Measurements from ENCODE around the gene SGTA. TPM values are rescaled to one million over a fixed set of nuclear protein-coding genes. Genes with fewer than 3 reads are reported as not detected.

SGTA gene
- total and polyA plus RNA-seq, 2 of the 13 experiments (the other 11 are each of a cell fraction or from before 2014, with no cell fraction given), result 43.9 to 47.4 TPM

GRCh38 chr19:2785244-2785997 lies 2.3 kb upstream of the SGTA start, which contains the start of gene THOP1 (continued):
- TF ChIP-seq, protein P1, sequence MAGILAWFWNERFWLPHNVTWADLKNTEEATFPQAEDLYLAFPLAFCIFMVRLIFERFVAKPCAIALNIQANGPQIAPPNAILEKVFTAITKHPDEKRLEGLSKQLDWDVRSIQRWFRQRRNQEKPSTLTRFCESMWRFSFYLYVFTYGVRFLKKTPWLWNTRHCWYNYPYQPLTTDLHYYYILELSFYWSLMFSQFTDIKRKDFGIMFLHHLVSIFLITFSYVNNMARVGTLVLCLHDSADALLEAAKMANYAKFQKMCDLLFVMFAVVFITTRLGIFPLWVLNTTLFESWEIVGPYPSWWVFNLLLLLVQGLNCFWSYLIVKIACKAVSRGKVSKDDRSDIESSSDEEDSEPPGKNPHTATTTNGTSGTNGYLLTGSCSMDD (CRISPR knock-in tag; IDR thresholded peaks at IDR 0.05), result no peak
- no peak for TF ChIP-seq ZNF580 (CRISPR knock-in tag; IDR thresholded peaks at IDR 0.05; ENCODE audit: borderline replicate concordance, low read depth)
- peak; percentile 56 to 90; a peak in 3 of 4 replicates for TF ChIP-seq POLR2A (IDR thresholded peaks at IDR 0.05; ENCODE audit: insufficient read depth in 1 of 2, low read depth in 2 of 2, low read length in 2 of 2)
- TF ChIP-seq, protein P2, sequence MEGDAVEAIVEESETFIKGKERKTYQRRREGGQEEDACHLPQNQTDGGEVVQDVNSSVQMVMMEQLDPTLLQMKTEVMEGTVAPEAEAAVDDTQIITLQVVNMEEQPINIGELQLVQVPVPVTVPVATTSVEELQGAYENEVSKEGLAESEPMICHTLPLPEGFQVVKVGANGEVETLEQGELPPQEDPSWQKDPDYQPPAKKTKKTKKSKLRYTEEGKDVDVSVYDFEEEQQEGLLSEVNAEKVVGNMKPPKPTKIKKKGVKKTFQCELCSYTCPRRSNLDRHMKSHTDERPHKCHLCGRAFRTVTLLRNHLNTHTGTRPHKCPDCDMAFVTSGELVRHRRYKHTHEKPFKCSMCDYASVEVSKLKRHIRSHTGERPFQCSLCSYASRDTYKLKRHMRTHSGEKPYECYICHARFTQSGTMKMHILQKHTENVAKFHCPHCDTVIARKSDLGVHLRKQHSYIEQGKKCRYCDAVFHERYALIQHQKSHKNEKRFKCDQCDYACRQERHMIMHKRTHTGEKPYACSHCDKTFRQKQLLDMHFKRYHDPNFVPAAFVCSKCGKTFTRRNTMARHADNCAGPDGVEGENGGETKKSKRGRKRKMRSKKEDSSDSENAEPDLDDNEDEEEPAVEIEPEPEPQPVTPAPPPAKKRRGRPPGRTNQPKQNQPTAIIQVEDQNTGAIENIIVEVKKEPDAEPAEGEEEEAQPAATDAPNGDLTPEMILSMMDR (CRISPR knock-in tag; IDR thresholded peaks at IDR 0.05), result no peak; the same call in 1 of the 2 replicates
- TF ChIP-seq THAP8 (CRISPR knock-in tag; IDR thresholded peaks at IDR 0.05; ENCODE audit: borderline replicate concordance), result no peak
- TF ChIP-seq NFKB2 (CRISPR knock-in tag; IDR thresholded peaks at IDR 0.05; ENCODE audit: borderline replicate concordance), result no peak; the same call in 1 of the 2 replicates
- TF ChIP-seq ZNF773 (CRISPR knock-in tag; IDR thresholded peaks at IDR 0.05; ENCODE audit: borderline replicate concordance), result peak; percentile 71; the same call in 1 of the 2 replicates
- TF ChIP-seq CCDC6 (CRISPR knock-in tag; IDR thresholded peaks at IDR 0.05), result peak; percentile 74; the same call in 1 of the 2 replicates
- 0 out of 2 replicates have a peak, but pooled peaks have one; percentile 57 for TF ChIP-seq MYNN (CRISPR knock-in tag; IDR thresholded peaks at IDR 0.05; ENCODE audit: low read depth)
- no peak for TF ChIP-seq ZNF329 (CRISPR knock-in tag; IDR thresholded peaks at IDR 0.05; ENCODE audit: low read depth)
- TF ChIP-seq ZKSCAN5 (CRISPR knock-in tag; IDR thresholded peaks at IDR 0.05), result no peak
- peak; percentile 62; the same call in 1 of the 2 replicates for TF ChIP-seq NR2C2 (CRISPR knock-in tag; IDR thresholded peaks at IDR 0.05; ENCODE audit: borderline replicate concordance)
- TF ChIP-seq ZNF34 (CRISPR knock-in tag; IDR thresholded peaks at IDR 0.05; ENCODE audit: borderline replicate concordance), result no peak
- peak; percentile 56; the same call in 1 of the 2 replicates for TF ChIP-seq SP5 (CRISPR knock-in tag; IDR thresholded peaks at IDR 0.05; ENCODE audit: borderline replicate concordance, low read depth)
- TF ChIP-seq ZNF446 (CRISPR knock-in tag; IDR thresholded peaks at IDR 0.05), result peak; percentile 88
- TF ChIP-seq CSRNP2 (CRISPR knock-in tag; conservative IDR thresholded peaks at IDR 0.05; ENCODE audit: low read depth), result no peak
- TF ChIP-seq RELA (CRISPR knock-in tag; IDR thresholded peaks at IDR 0.05), result peak; percentile 10; the same call in 1 of the 2 replicates
- no peak for TF ChIP-seq GLI4 (CRISPR knock-in tag; IDR thresholded peaks at IDR 0.05; ENCODE audit: borderline replicate concordance)
- TF ChIP-seq EEA1 (CRISPR knock-in tag; IDR thresholded peaks at IDR 0.05; ENCODE audit: borderline replicate concordance), result peak; percentile 81; the same call in 1 of the 2 replicates
- TF ChIP-seq CEBPZ (IDR thresholded peaks at IDR 0.05; ENCODE audit: low read length), result no peak

Data from HepG2 (cell line).